ENCODE measurements around the gene DENND4B.

The DENND4B gene

GRCh38 chr1:153945131-153945794 is 1.3 kb downstream of the DENND4B start:
- DNase-seq: peak; percentile 53

GRCh38 chr1:153944827-153945117 is 1.7 kb downstream of the DENND4B start:
- no peak for DNase-seq

- DNase-seq: no peak
Measured at GRCh38 chr1:153944005-153944826, 2.3 kb downstream of the DENND4B start.

- DNase-seq: no peak
Measured at GRCh38 chr1:153942766-153943549, 3.6 kb downstream of the DENND4B start.

- DNase-seq: no peak
Measured at GRCh38 chr1:153941826-153942725, 4.4 kb downstream of the DENND4B start.

- DNase-seq: no peak
Measured at GRCh38 chr1:153940756-153941155, 5.8 kb downstream of the DENND4B start.

GRCh38 chr1:153939476-153939875 is 7.0 kb downstream of the DENND4B start:
- DNase-seq: no peak

GRCh38 chr1:153938996-153939395 is 7.5 kb downstream of the DENND4B start:
- DNase-seq: no peak

GRCh38 chr1:153937331-153937730 is 9.2 kb downstream of the DENND4B start:
- DNase-seq: no peak

- DNase-seq: no peak
Measured at GRCh38 chr1:153936011-153936802, 10.3 kb downstream of the DENND4B start.

- DNase-seq: no peak
Measured at GRCh38 chr1:153934746-153935145, 11.8 kb downstream of the DENND4B start.

GRCh38 chr1:153933955-153934354 is 12.6 kb downstream of the DENND4B start:
- no peak for DNase-seq

GRCh38 chr1:153933430-153933829 is 13.1 kb downstream of the DENND4B start:
- DNase-seq: no peak

GRCh38 chr1:153932156-153933131 is 14.1 kb downstream of the DENND4B start:
- DNase-seq: no peak

- DNase-seq: no peak
Measured at GRCh38 chr1:153929981-153930948, 16.3 kb downstream of the DENND4B start.

- DNase-seq: no peak
Measured at GRCh38 chr1:153929426-153929825, 17.1 kb downstream of the DENND4B start.

GRCh38 chr1:153928791-153929341 is 17.7 kb downstream of the DENND4B start:
- no peak for DNase-seq

- no peak for DNase-seq
Measured at GRCh38 chr1:153928245-153928644, 18.3 kb downstream of the DENND4B start.

GRCh38 chr1:153926405-153926804 is 20.1 kb downstream of the DENND4B start:
- no peak for DNase-seq
